HG03196 (cell line): ENCODE results near the gene AACS.
"Not testable (repeated sequence)": the region's sequence is repeated elsewhere in the genome, so short reads cannot be mapped to it uniquely, and the experiment has no call there.

Experiments
- ATAC-seq: cut with Tn5 transposase; IDR thresholded peaks from one replicate; pipeline ENCODE4 v1.9.1; 2021; ENCODE audit not compliant: unreplicated experiment

AACS gene

DNA sequence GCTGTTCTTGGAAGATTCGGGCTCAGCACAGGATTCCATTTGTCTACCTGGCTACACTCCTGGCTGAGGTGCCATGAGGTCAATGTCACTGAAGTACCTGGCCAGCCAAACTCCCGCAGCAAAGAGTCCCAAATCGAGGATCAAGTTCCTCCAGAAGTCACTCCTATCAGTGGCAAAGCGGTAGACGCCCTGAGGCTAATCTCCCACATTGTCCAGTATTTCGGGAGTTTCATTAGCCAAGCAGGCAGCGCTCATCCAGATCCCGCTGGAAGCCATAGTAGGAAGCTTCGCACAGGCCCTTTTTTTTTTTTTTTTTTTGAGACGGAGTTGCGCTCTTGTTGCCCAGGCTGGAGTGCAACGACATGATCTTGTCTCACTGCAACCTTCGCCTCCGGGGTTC lies 8.9 kb upstream of the AACS start:
- ATAC-seq = no peak

DNA sequence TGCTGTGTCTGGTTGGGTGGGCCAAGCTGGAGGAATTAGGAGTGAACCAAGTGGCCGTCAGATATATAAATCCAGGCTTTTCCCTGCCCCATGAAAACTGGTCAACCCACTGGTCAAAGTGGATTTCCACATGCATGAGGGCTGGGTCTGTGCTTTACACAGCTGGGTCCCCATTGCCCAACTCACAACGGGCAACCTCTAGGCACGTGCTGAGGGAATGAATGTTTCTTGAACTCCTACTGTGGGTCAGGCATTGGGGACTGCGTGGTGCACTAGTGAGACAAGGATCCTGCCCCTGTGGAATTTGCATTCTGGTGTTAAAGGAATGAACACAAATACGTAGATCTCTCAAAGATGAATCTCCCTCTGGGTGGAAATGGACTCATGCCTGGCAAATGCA lies 7.5 kb upstream of the AACS start:
- ATAC-seq = no peak

DNA sequence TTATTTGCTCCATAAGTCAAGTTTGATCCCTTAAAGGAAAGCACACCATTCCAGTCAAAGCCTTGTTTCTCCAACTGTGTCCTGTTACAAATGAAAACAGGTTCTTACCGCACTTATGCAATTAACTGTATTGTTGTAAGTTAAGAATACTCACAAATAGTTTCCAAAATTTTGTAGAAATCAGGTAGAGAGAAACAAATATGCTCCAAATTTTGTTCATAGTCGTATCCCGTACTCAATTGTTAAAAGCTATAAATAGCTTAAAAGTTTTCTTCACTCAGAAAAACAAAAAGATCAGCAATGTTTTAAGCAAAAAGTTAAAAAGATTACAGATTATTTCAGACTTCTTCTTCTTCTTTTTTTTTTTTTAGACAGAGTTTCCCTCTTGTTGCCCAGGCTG lies 4.0 kb upstream of the AACS start:
- ATAC-seq = no peak

DNA sequence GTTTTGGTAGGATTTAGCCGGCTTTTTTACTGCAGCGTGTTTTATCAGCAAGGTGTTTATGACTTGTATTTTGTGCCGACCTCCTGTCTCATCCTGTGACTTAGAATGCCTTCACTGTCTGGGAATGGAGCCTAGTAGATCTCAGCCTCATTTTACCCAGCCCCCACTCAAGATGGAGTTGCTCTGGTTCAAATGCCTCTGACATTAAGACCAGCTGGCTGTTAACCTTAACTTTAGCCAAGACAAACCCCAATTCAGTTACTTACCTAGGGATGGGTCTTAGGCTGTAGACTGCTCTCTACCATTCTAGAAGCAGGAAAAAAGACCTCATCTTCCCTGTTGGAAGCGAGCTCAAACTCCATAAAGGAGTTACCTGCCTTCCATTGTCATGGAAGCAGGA lies 1.7 kb upstream of the AACS start:
- ATAC-seq = not testable (repeated sequence)

DNA sequence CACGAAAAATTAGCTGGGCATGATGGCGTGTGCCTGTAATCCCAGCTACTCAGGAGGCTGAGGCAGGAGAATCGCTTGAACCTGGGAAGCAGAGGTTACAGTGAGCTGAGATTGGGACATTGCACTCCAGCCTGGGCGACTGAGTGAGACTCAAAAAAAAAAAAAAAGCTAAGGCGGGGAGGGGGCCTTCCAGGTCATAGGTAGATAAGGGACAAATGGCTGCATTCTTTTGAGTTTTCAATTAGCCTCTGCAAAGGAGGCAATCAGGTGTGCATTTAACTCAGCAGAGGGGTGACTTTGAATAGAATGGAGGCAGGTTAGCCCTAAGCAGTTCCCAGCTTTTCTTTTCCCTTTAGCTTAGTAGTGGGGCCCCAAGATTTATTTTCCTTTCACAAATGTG lies 743 bp upstream of the AACS start:
- no peak for ATAC-seq

DNA sequence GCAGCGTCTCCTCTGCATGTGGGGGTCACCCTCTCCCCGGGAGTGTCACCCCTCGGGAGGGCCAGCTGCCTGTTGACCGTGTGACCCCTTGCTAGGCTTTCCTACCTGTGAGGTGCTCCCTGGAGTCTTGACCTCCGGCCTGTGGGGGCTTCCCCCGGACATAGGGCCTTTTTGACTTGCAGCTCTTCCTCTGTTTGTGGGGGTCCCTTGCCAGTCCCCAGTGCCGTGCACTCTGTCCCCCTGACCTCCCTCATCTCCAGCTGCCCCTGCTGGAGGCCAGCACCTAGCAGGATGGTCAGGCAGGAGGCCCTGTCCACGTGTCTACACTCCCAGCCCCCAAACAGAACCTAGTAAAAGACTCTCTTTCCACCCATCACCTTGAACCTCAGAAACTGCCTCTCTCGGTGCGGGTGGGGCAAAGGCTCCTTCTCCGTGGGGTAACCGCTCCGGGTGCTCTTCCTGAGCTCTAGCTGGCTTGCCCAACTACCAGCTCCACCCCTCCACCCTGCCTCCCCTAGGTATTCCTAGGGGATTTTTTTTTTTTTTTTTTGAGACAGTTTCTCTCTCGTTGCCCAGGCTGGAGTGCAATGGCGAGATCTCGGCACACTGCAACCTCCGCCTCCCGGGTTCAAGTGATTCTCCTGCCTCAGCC lies 810 bp downstream of the AACS start:
- no peak for ATAC-seq

DNA sequence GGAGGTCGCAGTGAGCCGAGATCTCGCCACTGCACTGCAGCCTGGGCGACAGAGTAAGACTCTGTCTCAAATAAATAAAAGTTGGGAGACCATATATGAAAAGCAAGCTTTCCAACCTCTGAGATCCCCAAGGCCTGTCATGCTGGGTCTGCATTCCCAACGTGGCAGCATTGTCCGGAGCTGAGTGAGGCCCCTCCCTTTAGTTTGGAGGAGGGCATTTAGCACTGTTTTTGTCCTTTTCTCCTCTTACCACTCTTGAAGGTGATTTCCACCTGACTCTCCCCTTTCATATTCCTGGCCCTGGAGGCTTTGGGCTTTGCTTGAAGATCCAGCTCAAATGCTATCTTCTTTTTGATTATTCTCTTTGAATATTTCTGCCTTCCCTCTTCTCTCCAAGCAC lies 3.2 kb downstream of the AACS start:
- no peak for ATAC-seq

DNA sequence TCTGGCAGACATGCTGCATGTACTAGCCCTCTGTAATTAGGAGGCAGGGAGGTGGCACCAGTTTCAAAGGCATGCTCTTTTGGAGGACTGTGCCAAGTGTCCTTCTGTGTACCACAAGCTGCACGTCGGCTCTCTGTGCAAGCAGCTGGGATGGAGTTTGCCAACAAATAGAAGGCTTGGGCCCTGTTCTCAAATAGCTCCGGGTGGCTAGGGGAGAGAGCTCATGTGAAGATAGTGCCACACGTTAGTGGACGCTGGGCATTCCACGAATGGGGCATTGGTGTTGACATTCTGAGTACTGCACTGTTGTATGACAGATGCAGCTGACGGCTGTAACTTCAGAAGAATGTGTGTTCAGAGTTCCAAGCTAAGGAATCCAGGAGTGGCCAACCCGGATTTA lies 4.4 kb downstream of the AACS start:
- ATAC-seq = no peak

DNA sequence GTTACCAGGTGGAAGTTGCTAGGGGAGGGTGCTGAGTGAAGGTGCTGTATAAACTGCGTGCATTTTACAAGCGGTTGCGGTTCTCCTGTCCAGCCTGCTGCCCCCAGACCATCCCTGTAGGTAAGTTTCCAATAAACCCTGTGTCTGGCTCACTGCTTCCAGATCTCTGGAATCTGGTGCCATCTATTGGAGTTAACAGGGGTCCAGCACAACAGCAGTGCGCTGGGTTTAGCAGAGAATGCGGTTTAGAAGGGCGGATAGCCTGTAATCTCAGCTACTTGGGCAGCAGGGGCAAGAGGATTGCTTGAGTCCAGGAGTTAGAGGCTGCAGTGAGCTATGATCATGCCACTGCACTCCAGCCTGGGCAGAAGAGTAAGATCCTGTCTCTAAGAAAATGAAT lies 4.9 kb downstream of the AACS start:
- no peak for ATAC-seq

DNA sequence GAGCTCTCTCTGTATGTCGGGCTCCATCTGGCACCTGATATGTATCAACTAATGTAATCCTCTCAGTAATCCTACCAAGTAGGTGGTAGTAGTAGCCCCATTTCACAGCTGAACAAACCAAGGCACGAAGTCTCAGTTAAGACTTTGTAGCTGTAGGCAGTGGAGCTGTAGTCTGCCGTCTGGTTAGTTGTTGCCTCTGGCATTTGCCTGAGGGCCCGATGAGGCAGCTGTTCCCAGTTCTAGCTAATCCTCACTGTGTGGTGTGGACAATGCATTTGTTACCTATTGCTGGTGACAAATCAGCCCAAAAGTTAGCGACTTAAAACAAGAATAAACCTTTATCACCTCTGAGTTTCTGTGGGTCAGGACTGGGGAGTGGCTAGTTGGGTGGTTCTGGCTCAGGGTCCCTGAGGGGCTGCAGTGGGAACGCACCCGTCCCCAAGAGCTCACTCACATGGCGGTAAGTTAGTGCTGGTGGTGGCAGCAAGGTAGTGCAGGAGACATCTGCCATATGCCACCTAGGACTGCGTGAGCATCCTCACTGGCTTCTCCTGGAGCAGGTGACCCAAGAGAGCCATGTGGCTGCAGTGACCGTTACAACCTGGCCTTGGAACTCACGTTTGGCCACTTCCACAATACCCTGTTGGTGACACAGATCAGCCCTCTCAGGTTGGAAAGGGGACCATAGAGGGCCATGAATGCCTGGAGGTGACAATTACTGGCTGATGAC lies 5.6 kb downstream of the AACS start:
- ATAC-seq = no peak

DNA sequence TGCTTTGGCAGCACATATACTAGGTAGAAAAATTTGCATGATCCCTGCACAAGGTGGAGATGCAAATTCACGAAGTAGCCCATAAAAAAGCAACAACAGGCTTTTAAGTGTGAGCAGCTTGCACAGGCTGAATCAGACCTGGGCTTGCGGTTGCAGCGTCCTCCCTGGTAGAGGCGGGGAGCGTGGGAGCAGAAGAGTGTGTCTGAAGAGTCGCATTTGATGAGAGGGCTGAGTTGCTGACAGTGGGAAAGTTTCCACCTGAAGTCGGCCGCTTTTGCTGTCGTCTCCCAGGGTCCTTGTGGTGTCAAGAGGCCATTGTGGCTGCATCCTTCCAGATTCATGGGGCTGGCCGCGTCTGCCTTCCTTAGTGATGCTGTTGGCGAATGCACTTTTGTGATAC lies 6.2 kb downstream of the AACS start:
- no peak for ATAC-seq

DNA sequence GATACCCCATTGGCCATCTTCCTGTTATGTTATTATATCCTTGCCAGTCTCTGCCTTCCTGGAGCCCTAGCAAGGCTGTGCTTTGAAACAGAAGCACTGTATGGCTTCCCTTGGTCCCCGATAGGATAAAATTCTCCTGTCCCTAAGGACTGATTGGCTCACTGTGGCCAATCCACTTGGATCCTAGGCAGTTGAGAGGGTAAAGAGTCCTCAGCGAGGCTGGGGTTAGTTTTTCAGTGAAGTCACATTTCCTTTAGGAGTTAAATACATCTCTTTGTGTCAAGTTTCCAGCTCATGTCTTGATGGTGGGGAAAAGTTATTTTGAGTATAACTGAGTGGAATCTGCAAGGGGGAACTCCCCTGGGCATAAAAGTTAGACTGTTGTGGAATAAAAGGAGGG lies 7.3 kb downstream of the AACS start:
- ATAC-seq = no peak

DNA sequence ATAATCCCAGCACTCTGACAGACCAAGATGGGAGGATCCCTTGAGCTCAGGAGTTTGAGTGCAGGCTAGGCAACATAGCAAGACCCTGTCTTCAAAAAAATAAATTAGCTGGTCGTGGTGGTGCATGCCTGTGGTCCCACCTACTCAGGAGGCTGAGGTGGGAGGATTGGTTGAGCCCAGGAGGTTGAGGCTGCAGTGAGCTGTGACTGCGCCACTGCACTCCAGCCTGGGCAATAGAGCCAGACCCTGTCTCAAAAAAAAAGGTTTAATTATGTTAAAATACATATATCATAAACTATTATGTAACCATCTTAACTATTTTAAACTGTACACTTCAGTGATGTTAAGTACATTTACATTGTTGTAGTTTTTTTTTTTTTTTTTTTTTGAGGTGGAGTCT lies 9.1 kb downstream of the AACS start:
- ATAC-seq = not testable (repeated sequence)

DNA sequence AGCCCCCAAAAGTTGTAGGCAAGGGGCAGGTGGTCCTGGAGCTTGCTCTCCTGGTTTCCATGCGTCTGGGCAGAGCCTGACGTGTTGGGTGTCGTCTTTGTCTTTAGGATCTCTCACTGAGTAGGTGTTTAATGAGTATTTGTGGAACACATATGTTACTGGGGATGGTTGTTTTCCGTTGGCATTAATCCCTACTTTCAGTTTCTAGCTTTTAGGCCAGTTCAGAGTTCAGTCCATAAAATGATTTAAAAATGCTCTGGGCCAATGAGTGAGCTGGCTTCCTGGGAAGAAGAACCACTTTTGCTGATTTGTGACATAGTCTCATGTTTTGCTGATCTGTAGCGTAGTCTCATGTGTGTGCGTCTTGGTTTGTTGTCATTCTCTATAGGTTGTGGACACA lies 10.9 kb downstream of the AACS start:
- ATAC-seq = no peak

DNA sequence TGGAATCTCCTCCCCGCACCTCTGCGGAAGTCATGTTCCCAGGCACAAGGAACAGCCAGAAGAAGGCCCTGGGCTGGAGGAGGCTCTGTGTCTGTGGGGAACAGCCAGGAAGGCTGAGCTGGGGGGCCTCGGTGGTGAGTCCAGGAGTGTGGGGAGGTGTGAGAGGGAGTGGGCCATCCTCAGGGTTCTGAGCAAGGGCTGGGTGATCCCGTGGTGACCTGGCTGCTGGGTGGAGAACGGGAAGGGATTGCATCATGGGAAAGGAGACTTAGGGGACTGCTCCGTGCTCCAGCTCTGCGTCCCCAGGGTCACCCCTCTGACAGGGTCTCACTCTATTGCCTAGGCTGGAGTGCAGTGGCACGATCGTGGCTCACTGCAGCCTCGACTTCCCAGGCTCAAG lies 13.8 kb downstream of the AACS start:
- ATAC-seq = no peak

DNA sequence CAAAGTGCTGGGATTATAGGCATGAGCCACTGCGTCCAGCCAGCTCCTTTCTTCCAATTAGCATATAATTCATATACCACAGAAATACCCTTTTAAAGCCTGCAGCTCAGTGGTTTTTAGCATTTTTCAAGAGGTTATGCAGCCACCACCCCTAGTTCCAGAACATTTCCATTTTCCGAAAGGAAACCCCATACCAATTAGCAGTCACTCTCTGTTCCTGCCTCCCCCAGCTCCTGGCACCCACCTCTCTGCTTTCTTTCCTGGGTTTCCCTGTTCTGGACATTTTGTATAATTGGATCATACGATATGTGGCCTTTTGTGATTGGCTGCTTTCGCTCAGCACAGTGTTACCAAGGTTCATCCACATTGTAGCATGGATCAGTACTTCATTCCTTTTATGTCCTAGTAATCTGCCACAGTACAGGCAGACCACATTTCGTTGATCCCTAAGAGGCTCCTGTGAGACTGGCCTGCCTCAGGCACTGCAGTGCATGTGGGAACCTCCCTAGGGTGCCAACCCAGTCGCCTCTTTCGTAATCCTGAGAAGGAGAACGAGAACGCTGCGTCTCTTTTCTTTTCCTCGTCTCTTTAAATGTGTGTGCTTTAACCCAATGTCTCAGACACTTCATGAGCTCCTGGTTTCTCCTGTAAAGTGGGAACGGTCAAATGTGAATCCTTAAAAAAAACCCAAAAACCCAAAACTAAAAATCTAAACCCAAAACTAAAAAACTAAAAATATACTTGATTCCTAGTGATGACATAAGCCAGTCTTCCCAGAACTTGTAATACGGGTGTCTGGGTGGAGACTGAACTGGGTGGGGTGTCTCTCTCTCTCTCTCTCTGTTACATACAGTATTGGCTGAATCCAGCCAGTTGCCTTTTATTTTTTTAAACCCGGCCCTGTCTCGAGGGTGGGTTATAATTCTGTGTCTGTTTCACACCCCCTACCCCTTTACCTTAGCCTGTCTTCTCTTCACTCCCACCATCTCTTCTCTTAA lies 14.7 kb downstream of the AACS start:
- ATAC-seq = no peak

DNA sequence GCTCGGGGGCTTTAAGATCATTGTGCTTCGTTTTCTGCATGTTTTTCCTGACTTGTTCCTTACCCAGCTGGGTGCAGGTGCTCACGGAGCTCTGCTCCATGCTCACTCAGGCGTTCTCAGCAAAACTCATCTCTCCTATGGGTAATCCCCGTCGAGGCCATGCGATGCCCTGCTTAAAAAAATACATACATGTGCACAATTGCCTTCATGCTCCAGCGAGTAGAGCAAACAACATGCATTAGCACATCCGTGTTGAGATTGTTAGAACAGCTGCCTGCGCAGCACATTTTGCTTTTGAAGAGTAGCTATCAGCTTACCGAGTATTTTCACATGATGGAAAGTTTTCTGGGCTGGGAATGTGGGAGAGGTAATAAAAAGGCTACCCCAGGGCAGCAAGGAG lies 16.2 kb downstream of the AACS start:
- no peak for ATAC-seq

DNA sequence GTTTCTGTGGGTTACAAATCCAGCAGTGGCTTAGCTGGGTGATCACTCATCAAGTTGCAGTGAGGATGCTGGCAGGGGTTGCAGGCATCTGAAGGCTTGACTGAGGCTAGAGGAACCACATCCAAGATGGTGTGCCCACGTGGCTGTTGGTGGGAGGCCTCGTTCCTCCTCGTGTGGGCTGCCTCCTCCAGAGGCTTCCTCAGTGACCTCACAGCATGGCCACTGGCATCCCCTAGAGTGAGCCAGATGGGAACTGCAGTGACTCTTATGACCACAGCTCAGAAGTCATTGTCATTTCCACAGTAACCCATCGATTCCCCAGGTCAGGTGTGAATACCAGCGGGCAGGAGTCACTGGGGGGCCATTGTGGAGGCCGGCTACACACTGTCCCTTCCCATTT lies 17.8 kb downstream of the AACS start:
- ATAC-seq = no peak

DNA sequence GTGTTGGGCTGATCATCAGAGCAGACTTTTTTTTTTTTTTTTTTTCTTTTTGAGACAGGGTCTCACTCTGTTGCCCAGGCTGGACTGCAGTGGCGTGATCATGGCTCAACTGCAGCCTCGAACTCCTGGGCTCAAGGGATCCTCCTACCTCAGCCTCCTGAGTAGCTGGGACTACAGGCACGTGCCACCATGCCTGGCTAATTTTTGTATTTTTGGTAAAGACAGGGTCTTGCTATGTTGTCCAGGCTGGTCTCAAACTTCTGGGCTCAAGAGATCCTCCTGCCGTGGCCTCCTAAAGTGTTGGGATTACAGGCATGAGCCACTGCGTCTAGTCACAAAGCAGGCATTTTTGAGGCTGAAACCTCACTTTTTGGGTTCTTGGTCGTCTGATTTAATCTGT lies 23.0 kb downstream of the AACS start:
- ATAC-seq = not testable (repeated sequence)

DNA sequence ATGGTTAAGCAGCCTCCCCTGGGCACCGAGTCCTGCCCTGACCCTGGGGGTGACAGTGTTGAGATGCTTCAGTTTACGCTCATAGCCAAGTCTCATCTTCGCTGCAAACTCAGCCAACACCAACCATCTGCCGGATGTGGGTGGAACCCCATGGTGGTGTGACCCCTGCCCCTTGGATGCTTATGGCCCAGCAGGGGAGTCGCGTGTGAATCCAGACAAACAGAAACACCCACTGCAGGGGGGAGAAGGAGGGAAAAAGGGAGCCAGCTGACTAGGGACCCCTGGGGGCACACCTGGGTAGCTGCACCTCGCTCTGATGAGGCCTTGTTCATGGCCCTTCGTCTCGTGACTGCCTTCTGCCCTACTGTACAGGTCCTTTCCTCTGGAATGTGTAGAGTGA lies 23.8 kb downstream of the AACS start:
- ATAC-seq = no peak

DNA sequence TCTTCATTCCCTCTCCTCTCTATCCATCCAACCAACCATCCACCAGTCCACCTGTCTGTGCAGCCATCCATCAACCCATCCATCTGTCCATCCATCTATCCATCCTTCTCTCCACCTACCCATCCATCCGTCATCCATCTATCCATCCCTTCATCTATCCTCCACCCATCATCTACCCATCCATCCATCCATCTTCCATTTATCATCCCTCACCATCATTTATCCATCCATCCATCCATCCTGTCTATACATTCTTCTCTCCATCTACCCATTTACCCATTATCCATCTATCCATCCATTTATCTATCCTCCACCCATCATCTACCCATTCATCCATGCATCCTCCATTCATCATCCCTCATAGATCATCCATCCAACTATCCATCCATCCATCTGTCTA lies 24.4 kb downstream of the AACS start:
- no peak for ATAC-seq

DNA sequence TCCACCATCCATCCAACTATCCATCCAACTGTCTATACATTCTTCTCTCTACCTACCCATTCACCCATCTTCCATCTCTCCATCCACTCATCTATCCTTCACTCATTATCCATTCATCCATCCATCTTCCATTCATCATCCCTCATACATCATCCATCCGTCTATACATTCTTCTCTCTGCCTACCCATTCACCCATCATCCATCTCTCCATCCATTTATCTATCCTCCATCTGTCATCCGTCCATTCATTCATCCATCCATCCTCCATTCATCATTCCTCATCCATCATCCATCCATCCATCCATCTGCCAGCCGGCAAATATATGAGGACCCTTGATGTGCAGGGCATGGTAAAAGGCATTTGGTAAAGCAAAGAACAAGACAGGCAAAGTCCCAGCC lies 25.2 kb downstream of the AACS start:
- no peak for ATAC-seq
